ENCODE measurements around the gene RNASE13.
"Not testable (repeated sequence)": the region's sequence is repeated elsewhere in the genome, so short reads cannot be mapped to it uniquely, and the experiment has no call there.

The RNASE13 gene

DNA sequence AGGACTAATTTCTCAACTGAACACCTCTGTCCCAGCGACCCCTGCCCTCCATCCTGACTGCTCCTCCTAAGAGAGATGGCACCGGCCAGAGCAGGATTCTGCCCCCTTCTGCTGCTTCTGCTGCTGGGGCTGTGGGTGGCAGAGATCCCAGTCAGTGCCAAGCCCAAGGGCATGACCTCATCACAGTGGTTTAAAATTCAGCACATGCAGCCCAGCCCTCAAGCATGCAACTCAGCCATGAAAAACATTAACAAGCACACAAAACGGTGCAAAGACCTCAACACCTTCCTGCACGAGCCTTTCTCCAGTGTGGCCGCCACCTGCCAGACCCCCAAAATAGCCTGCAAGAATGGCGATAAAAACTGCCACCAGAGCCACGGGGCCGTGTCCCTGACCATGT is 8.3 kb upstream of the RNASE13 start:
- no peak for DNase-seq (ENCODE audit: low read depth in 2 of 2)

DNA sequence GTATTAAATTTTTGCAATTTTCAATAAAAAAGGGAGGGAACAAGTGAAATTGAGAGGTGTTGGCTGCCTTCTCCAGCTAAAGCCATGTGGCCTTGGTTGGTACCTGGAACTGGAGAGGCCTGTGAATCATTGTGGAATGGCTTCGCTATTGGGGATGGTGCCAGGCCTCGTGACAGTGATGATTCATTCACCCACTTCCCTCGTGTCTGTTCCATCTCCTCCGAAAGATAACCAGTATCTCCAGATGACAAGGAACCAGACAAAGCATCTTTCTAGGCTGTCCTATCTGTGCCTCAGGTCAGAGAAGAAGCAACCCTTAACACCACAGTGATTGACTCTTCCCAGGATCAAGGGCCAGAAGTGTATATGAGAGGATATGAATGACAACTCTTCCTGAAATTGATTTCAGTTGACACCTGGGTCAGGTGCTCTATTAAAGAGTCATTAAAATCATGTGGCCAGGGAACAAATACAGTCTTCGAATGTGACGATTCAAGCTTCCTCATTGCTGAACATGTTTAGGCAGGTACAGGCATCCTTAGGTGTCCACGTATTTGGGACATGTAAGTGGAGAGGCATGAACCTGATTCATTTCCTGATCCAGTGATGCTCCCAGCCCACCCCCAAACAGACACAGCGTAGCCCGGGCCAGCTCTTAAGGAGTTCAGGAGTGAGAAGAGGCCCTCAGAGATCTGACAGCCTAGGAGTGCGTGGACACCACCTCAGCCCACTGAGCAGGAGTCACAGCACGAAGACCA is 7.2 kb upstream of the RNASE13 start, which contains the start of gene RNASE7:
Gene RNASE7 (plus strand): TSS at position 687 of the 758 bp plus-strand sequence. CDS start 631 bp downstream, outside the sequence.
- DNase-seq (ENCODE audit: low read depth in 2 of 2), result no peak

DNA sequence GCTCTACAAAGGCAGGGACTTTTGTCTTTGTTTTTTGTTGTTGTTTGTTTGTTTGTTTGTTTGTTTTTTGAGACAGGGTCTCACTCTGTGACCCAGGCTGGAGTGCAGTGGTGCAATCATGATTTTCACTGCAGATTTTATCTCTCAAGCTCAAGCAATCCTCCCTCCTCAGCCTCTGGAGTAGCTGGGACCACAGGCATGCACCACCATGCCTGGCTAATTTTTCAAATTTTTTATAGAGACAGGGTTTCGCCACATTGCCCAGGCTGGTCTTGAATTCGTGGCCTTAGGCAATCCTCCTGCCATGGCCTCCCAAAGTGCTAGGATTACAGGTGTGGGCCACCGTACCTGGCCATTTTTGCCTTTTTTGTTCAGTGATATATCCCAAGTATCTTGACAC is 6.3 kb upstream of the RNASE13 start:
- not testable (repeated sequence) for DNase-seq (ENCODE audit: low read depth in 2 of 2)

DNA sequence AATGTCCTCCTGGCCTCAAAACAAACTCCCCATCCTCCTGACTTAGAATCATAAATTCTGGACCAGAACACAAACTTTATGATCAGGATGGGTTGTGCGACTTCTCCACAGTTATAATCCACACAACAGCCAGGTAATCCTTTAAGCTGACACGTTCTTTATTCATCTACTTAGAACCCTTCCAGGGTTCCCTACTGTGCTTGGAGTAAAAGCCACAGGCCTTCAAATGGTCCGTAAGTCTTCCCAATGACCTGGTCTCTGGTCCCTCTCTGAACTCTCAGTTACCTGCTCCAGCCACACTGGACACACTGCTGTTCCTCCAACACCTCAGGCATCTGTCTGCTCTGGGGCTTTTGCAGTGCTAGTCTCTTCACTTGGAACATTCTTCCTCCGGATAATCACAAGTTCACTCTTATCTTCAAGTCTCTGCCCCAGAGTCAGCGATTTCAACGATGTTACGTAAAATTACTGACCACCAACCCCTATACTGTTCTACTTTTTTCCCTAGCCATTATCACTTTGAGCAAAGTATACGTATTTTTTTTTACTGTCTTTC is 5.8 kb upstream of the RNASE13 start:
- DNase-seq (ENCODE audit: low read depth in 2 of 2), result no peak

DNA sequence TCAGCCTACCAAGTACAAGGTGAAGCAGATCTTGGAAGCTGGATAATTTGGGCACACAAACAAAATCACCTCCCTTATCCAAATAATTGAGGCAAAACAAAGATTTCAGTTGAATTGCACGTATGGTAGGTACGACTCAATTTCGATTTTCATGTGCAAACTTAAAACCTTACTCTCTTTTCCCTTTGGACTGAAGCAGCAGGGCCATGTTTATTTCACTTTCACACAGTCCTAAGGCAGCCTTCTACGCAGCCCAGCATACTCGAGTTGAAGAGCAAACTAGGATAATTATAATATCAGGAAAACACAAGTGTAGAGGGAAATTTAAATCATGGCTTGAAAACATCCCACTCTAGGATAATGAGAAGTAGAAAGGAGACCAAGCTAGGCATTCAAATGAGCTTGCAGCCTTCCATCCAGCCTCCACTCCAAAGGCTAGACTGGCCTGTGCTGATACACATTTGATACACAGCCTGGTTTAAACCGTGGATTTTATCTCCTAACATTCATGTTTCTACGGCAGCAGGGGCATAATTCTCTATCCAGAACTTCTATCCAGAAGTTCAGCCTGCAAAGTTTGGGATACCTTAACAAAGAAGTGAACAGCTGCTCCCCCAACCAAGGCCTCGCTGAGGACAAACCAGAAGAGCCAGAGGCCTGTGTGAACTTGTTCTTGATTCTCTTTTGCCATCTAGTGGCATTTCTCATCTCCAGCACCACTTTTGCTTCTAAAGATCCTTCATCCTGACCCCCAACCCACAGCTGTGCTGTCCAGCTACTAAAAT is 5.2 kb upstream of the RNASE13 start:
- DNase-seq (ENCODE audit: low read depth in 2 of 2), result no peak

DNA sequence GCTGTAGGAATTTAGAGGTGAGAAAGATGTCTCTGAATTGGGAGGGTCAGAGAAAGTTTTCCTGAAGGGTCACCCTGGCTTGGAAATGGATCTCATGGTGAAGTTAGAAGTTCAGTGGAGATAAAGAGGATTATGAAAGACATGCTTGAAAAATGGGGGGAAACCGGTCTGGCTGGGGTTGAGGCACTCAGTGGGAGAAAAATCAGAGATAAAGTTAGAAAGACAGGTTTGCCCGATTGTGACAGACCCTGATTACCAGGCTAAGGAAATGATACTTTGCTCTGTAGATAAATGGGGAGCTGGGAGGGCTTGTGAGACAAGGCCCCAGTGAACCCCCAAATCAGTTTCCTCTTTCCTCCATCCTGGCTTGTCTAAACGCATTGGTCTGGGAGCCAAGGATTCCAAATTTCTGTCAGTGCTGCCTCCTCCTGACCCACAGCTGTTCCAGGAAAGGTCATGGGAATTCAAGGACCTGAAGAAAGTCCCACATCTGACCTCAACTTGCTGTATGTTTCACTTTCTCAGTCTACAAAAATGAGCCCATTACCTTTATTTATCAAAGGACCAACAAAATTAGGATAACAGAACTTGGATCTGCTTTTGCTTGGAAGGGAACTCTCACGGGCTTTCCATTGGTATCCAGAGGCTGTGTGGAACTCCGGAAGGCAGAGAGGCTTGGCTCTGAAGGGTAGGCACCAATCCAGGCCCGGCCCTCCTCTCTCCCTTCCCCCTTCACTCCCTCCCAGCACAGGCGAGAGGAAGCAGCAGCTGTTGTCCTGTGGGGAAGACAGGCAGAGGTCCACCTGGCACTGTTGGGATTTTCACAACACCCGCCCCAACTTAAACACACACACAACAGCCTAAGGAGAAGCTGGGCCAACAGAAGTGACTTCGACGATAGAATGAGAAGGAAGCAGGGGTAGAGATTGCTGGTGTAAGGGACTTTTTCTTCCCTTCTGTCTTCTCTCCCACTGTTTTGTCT is 4.1 kb upstream of the RNASE13 start:
- no peak for DNase-seq (ENCODE audit: low read depth in 2 of 2)

DNA sequence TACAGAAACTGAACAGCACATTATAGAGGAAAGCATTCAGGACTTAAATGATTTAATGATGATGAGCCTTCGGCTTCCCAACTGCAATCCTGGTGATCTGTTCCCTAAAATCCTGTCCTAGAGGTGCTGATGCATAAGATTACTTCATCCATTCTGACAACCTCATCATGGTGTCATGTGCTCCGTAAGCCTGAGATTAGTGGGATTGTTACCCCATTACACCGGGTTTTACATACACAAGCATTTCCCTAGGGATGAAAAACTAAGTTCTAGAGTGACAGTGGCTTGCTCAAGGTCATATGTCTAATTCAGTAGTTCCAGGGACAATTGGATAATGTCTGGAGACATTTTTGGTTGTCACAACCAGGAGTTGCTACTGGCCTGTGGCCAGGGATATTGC is 2.5 kb upstream of the RNASE13 start:
- no peak for DNase-seq (ENCODE audit: low read depth in 2 of 2)

DNA sequence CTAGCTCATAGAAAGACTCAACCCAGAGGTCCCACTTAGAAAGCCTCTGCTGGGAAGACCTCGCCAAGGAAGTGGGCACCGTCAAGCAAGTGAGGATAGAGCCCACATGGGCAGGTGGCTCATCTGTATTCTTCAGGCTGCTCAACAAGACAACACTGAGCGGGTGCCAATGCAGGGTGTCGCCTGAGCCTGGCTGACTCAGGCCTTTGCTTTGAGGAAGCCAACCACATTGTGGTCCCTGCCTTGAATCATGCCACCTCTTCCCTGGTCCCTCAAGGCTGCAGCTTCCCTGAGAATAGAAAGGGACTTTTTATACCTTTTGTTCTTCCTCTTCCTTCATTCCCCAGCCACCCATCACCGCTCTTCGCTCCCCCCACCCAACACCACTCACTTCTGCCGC is 2.1 kb upstream of the RNASE13 start:
- DNase-seq (ENCODE audit: low read depth in 2 of 2), result no peak

DNA sequence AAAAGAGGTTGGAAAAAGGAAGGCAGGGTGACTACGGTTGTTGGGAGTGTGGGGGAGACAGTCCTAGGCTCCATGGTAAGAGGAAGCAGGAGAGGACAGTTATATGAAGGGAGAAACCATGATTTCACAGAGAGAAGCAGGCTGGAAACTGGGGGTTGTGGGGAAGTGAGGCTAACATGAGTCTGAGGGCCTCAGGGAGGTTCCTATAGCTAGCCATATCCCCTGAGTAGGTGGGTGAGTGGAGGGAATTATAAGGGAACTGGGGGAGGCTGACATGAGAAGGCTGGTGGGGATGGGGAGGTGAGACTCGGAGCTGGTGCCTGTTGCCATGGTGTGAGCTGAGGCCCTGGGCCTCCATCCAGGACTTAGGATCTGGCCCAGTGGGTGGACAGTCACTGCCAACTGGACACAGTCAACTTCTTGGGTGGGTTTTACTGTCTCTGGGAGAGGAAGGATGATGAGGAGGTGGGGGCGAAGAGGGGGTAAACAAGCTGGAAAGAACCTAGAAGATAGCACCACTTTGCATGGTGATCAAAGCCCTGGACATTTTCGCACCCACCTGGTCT is 1.4 kb downstream of the RNASE13 start:
- DNase-seq (ENCODE audit: low read depth in 2 of 2), result no peak

DNA sequence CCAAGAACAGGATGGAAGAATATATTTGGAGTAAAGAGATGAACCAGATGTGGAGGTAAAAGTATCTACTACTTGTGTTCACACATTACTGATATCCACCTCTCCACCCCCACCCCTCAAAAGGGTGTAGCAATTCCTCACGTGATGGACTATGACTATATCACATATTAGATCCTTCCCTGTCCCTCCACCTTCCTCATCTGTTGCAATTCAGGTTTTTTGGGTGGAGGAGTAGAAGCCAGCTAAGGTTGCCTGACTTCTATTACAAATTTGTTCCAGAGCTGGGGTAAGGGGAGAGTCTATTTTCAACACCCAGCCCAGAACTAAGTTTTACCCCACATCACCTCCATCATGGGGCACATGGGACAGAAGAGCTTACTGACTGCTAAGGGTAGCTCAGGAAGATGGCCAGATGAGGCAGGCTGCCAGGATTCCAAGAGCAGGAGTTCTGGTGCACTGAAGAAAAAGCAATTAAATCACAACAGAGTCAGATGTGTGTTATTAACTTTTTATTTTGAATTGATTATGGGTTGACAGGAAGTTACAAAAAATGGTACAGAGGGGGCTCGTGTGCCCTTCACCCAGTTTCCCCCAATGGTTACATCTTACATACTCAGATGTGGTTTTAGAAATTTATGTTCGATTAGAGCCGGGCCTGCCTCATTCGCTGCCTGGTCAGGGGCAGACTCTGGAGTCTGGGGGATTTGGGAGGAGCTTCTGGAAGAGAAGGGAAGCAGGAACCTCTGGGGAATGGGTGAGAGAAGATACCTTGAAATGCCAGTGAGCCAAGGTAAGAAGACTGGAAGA is 2.1 kb downstream of the RNASE13 start:
- DNase-seq (ENCODE audit: low read depth in 2 of 2), result no peak

DNA sequence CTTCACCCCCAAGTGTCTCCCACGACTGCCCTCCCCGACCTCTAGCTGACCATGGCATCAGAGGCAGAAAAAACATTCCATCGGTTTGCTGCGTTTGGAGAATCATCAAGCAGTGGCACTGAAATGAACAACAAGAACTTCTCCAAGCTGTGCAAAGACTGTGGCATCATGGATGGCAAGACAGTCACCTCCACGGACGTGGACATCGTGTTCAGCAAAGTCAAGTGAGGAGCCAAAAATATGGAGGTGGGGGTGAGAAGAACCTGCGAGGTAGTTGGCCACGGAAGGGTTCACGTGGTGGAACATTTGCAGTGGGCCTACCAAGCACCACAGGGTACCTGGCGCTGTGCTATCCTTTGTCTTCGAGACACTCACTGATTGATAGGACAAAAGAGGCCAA is 4.1 kb downstream of the RNASE13 start:
- DNase-seq (ENCODE audit: low read depth in 2 of 2), result no peak

DNA sequence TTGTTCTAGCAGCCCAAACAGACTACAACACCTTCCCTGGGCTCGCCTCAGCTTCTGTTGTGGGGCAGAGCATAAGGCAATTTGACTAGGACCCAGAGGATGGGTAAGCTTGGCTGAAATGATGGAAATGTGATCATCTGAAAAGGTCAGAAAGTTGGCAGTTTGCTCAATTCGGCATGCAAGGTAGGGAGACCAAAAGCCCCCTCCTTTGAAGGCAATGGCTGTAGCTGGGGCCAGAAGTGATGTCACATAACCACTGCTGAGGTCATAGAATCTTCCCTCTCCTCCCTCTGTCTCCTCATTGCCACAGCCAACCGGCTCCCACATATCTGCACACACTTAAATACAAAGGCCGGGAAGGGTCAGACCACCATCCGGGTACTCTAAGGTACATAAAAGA is 4.7 kb downstream of the RNASE13 start, which contains the start of gene TPPP2:
Gene TPPP2 (plus strand): TSS at position 301 of the 400 bp plus-strand sequence. CDS start 365 bp downstream, outside the sequence.
- no peak for DNase-seq (ENCODE audit: low read depth in 2 of 2)

DNA sequence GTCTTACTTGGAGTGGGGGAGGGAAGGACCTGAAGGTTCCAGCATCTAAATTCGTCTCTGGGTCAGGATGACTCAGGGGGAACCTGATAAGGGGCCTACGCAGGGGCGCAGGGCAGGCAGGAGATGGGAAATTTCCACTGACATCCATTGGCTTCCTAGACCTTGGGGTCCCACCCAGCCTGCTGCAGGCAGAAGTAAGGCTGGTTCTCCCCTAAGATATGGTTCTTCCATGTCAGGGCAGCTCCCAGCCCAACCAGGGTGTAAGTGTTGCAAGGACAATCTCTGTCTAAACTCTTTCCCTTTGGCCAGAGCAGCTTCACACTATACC is 7.7 kb downstream of the RNASE13 start:
- no peak for DNase-seq (ENCODE audit: low read depth in 2 of 2)

DNA sequence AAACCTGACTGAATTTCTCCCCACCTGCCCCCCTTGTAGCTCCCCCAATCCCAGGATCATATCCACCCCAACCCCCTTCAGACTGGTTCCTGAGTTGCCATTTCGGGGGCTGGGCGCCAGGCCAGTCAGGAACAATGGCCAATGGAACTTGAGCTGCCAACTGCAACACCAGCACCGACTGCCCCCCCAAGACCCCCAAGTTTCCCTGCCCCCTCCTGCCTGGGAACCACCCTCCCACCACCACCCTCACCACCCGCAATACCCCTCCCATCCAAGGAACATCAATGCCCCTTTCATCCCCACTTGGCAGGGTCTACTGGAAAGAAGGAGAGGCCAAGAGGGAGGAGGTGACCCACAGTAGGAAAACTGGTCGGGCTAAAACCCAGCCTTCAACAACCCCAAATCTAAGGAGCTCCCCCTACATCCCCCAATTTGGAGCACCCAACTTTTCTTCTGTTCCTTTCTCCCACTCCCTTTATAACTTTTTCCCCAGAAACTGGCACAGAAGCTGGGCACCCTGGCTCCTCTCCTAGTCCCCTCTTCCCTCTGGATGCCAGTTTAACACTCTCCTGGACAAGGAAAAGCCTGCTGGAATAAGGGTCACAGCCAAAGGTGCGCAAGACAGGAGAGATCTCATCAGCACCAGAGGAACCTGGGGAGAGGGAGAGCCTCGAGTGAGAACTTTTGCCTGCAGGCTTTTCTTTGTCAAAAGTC is 8.2 kb downstream of the RNASE13 start:
- no peak for DNase-seq (ENCODE audit: low read depth in 2 of 2)

DNA sequence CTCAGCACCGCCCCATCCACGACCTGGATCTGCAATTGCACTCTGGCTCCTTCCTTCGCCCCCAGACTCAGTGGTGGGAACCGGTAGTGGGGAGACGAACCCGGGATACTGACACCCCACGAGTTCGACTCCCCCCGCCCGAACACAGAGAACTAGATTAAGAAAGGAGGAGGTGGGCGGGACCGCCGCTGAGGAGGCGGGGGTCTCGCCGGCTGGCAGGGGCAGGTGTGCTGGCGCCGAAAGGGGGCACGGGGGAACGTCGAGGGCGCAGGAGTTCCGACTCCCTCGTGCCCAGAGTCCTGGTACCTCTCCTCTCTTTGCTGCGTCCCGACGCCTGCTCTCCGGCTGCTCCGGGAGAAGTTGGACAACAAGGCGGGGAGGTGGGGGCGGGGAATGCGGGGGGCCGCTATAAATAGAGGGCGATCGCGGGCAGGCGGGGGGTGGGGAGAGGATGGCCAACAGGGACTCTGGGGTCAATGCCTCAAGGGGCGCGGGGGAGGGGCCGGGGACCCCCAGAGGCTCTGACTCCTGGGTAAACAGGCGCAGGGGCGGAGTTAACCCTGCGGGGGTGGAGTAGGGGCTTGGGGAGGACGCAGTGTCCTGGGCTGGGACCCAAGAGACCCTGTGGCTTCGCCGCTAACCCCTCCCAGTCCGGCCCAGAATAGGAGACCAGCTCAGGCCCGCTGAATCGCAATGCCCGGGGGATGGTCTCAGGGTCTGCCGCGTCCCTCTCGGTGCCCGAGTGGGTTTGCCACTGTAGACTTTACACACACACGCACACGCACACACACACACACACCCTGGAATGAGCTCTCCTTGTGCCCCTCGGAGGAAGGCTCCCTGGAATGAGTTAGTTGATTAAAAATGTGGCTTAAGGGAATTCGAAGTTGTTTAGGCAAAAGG is 9.0 kb downstream of the RNASE13 start:
- DNase-seq (ENCODE audit: low read depth in 2 of 2), result peak in 1 of 2 donors; percentile 10

DNA sequence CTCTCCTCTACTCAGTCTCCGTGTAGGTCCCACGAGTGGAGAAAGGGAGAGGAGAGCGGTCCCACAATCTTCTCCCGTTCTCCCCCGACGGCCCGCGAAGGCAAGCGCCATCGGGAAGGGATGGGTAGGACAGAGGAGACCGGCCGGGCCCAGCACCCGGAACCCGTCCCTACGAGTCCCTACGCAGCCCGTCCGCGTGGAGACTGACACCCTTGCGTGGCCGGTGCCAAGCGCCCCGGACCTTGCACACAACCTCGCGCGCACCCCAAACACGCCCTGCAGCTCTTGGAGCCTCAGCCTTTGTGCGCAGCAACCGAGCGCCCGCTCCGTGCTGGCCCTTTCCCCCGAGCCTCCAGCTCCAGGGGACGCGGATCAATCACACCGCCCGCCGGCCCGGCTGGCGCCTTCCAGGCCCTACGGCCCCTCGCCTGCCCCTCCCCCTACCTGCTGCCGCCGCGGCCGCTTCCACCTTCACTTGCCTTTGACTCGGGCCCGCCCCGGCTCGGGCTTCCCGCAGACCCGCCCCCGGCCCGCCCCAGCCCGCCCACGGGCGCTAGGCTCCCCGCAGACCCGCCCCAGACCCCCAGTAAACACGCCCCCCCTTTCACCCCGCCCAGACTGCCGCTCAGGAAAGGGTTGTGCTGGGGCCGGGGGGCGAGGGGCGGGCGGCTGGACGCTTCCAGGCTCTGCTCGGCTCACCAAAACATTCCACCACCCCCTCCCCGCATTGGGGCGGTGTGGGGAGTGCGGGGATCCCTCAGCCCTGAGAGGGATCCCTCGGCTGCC is 9.8 kb downstream of the RNASE13 start, which contains the start of gene NDRG2:
Gene NDRG2 (minus strand): TSS at position 477 of the 786 bp plus-strand sequence. CDS start 1,746 bp downstream, outside the sequence.
- peak; percentile 50 for DNase-seq (ENCODE audit: low read depth in 2 of 2)

DNA sequence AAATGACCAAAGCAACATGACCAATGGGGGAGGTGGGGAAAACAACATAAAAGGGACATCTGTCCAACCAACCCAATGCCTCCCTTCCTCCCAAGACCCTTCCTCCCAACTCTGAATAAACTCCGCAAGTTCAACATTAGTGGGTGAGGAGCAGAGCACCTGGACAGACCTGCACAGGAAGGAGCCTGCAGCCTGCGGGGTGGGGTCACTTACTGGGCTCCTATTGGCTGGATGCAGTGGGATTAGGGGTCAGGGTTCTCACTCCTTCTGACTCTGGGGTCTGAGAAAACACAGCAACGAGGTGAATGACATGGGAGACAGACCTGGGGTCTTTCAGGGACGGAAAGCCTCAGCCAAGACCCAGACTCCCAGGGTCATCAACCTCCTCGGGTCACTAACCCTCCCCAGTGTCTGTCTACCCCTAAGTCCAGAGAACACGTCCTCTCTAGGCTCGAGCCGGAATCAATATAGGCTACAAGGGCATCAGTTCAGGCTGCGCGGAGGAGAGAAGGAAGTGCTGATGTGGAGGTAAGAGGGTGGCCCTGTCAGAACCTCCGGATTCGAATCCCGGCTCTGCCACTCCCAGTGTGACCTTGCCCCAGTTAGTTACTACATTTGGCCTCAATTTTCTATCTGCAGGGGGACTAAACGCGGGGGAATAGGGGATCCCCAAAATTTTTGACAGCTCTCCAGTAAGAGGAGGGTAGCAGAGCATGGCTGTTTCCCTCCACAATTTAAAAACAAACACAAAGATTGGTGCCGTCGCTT is 10.6 kb downstream of the RNASE13 start:
- DNase-seq (ENCODE audit: low read depth in 2 of 2), result no peak
